AG04450 (cell line): ENCODE results near the gene RARRES1. TPM values are rescaled to one million over a fixed set of nuclear protein-coding genes. Genes with fewer than 3 reads are reported as not detected.

Source experiments
- CTCF ChIA-PET: fragments of 300-600, 350-600 bp; formaldehyde crosslinking; extraction: SDS; loops from one replicate; lab custom pipeline; 2022; ENCODE audit warnings: antibody characterized with exemption, inconsistent platforms; lab: Charles Lee
- POLR2A ChIA-PET: fragments of 350-600 bp; formaldehyde crosslinking; extraction: SDS; loops from one replicate; lab custom pipeline; 2021; ENCODE audit warnings: antibody characterized with exemption, inconsistent platforms; lab: Yijun Ruan, JAX
- DNase-seq: peaks from one replicate; pipeline ENCODE4 v3.0.0-alpha.2; 2011; ENCODE audit warnings: low read depth, low spot score
- H3K27ac ChIP-seq: one replicate; pipeline ENCODE4 v1.5.1; 2012; ENCODE audit warnings: low read depth, low read length, control low read depth
- H3K27me3 ChIP-seq: one replicate; pipeline ENCODE4 v1.6.0; 2012; ENCODE audit warnings: low read length; ENCODE audit not compliant: control insufficient read depth, insufficient read depth
- H3K4me3 ChIP-seq: 2 replicates; pipeline ENCODE4 v1.5.1; 2011; ENCODE audit warnings: mild to moderate bottlenecking, low read depth, low read length, control low read depth
- H3K9me3 ChIP-seq: 2 replicates; pipeline ENCODE4 v1.5.1; 2012; ENCODE audit warnings: low read length; ENCODE audit not compliant: control insufficient read depth, insufficient read depth
- CTCF ChIP-seq: IDR thresholded peaks from 2 replicates; pipeline ENCODE4 v1.5.1; 2011; ENCODE audit warnings: low read depth, low read length, control low read depth, inconsistent platforms
- polyA plus RNA-seq: library from polyadenylated mRNA; depleted of rRNA; stranded (reverse); fragments of >200 nt; gene quantifications from 2 replicates; pipeline ENCODE4 v1.2.3, GENCODE V29; 2011

RARRES1 gene
- polyA plus RNA-seq, 1 experiment: 50.4 TPM

GRCh38 chr3:158722108-158722507 is 10.1 kb downstream of the RARRES1 start:
- no peak for DNase-seq
- Histone ChIP-seq H3K27ac (no peak overlapping the region), H3K9me3 (no peaks in the 10 kb centered on the region), H3K27me3 (no peaks in the 10 kb centered on the region), H3K4me3 (no peak overlapping the region)
- POLR2A ChIA-PET: interaction anchor here (1.6 kb wide), 2 partner anchors 19 to 38 kb away, joined by 3 to 4 read pairs; no protein-coding TSS in a partner anchor
- no peak for TF ChIP-seq CTCF
- CTCF ChIA-PET: interaction anchor here (0.6 to 0.7 kb wide), 2 partner anchors 21 to 34 kb away, joined by 3 read pairs; no protein-coding TSS in a partner anchor

DNA sequence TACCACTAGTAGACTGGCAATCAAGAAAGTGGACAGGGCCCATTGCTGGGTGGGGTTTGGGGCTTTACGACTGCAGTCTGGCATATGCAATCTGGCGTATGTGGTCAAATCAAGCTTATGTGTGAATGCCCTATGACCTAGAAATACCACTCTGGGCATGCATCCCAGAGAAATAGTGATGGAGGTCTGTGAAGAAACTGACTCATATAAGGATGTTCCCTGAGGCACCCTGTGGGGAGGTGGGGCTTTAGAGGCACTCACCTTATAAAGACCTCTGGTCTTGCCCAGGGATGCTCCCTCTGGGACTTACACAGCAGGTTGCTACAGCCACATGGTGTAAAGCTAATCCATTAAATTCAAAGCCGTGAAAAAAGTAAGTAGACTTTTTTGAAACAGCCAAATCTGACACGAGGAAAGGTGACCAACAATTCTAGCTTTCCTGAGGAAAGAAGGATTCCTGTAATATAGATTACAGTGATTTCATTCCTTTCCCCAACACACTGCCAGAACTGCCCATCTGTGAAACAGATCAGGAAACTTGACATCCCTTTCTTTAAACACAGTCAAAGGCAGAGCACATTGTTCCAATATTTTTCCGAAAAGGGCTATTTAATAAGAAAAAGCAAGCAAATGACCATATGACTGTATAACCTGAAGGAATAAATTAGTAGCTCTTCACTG is 13.6 kb downstream of the RARRES1 start:
- no peaks in the 10 kb centered on the region for H3K27me3 ChIP-seq
- no peaks in the 10 kb centered on the region for H3K9me3 ChIP-seq
- no peak for TF ChIP-seq CTCF
- CTCF ChIA-PET: interaction anchor here (0.7 to 2.2 kb wide), 3 partner anchors 8 to 60 kb away, joined by 5 to 21 read pairs (median 5); no protein-coding TSS in a partner anchor
- peak; percentile 58 for DNase-seq
- no peak overlapping the region for H3K4me3 ChIP-seq
- no peak overlapping the region for H3K27ac ChIP-seq
- POLR2A ChIA-PET: no interaction called here

- no peak for TF ChIP-seq CTCF
- DNase-seq: no peak
- CTCF ChIA-PET: interaction anchor here (0.8 to 2.2 kb wide), 3 partner anchors 10 to 72 kb away, joined by 3 to 21 read pairs (median 4); partner anchors contain the start of gene LXN
These were observed 14.7 kb downstream of the RARRES1 start for GRCh38 chr3:158717576-158717975.

GRCh38 chr3:158713094-158713499 is 19.2 kb downstream of the RARRES1 start:
- H3K9me3 ChIP-seq: no peaks in the 10 kb centered on the region
- POLR2A ChIA-PET: no interaction called here
- no peak for TF ChIP-seq CTCF

More at GRCh38 chr3:158717576-158717975, 14.7 kb downstream of the RARRES1 start:
- H3K27ac ChIP-seq: no peak overlapping the region
- no peaks in the 10 kb centered on the region for H3K9me3 ChIP-seq
- no peaks in the 10 kb centered on the region for H3K27me3 ChIP-seq
- POLR2A ChIA-PET: no interaction called here
- no peak overlapping the region for H3K4me3 ChIP-seq

DNA sequence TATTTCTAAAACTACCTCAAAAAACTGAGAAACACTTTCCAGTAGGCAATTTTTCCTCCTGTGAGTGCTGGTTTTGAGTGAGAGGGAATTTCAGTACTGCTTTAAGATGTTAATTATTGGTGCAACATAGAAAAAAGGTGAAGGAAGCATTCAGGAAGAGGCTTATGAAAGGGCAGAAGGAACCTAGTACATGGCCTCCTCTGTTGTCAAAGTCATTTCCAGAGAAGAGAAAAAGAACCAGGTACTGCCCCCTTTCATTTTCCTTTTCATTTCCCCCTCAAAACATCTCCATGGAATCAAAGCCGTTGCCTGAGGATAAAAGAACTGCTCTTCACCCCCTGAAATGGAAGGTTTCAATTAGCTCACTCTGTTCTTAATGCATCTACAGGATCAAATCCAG is 19.8 kb downstream of the RARRES1 start:
- DNase-seq: no peak
- POLR2A ChIA-PET: interaction anchor here (1.0 kb wide), 1 partner anchor 13 kb away, joined by 3 read pairs; no protein-coding TSS in a partner anchor
- peak overlapping the region; percentile 75 for H3K27ac ChIP-seq

More at GRCh38 chr3:158713094-158713499, 19.2 kb downstream of the RARRES1 start:
- H3K27me3 ChIP-seq: no peaks in the 10 kb centered on the region
- H3K4me3 ChIP-seq: no peak overlapping the region
- CTCF ChIA-PET: interaction anchor here (1.1 to 3.8 kb wide), 3 partner anchors 15 to 77 kb away, joined by 10 to 23 read pairs (median 11); no protein-coding TSS in a partner anchor
- DNase-seq: no peak
- no peak overlapping the region for H3K27ac ChIP-seq

More for the DNA sequence above, 19.8 kb downstream of the RARRES1 start:
- CTCF ChIA-PET: interaction anchor here (2.1 to 3.8 kb wide), 2 partner anchors 16 to 77 kb away, joined by 10 to 23 read pairs; no protein-coding TSS in a partner anchor
- no peak for TF ChIP-seq CTCF
- H3K9me3 ChIP-seq: no peaks in the 10 kb centered on the region
- H3K27me3 ChIP-seq: no peaks in the 10 kb centered on the region
- no peak overlapping the region for H3K4me3 ChIP-seq
